Activated CD4-positive, alpha-beta T cell treated with anti-CD3 and anti-CD28 coated beads, Interleukin-2, Interleukin-4, amounts not matched to agents 100 ng/mL and 50 ng/mL, durations not matched to agents 16 hours and 8 hours (primary cell): Measurements from ENCODE around the gene ZNF93.
A peak's percentile ranks its signal among the peaks of the same experiment; 100 is the strongest.
"Not testable (repeated sequence)": the region's sequence is repeated elsewhere in the genome, so short reads cannot be mapped to it uniquely, and the experiment has no call there.

Source experiments
- DNase-seq: peaks from one replicate; pipeline ENCODE4 v3.0.0-alpha.2; 2020; ENCODE audit warnings: low spot score

The ZNF93 gene

DNA sequence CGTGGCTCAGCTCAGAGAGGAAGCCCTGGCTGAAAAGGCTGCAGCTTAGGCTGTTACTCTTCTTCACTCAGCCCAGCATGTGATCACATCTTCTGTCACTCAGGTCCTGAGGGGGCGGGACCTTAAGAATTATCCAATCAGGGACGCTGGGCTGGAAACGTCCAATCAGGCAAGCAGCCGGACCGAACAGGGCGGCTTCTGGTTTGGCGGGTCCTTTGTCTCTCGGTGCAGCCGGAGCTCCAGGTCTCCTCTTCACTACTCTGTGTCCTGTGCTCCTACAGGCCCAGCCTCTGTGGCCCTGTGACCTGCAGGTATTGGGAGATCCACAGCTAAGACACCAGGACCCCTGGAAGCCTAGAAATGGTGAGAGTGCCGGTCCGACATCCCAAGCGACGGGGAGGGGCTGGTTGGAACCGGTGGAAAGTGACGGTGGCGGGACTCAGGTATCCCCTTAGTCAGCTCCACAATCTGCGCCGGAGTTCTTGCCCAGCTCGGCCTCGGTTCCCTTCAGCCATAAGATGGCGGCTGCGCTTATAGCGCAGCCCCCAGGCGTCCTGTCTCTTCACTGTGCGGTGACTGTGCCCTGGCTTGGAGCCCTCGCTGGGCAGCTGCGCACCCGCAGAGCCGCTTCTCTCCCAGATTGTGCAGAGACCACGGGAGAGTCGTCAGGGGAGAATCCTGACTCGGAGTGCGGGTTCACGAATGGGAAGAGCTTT, at the start of gene ZNF93:
Gene ZNF93, plus strand, starts transcription at position 218 of the 716 bp plus-strand sequence. Its CDS starts 143 bp downstream, at position 361.
- peak; percentile 84 for DNase-seq

GRCh38 chr19:19851740-19852139, 49.0 kb upstream of the ZNF93 start:
- not testable (repeated sequence) for DNase-seq

DNA sequence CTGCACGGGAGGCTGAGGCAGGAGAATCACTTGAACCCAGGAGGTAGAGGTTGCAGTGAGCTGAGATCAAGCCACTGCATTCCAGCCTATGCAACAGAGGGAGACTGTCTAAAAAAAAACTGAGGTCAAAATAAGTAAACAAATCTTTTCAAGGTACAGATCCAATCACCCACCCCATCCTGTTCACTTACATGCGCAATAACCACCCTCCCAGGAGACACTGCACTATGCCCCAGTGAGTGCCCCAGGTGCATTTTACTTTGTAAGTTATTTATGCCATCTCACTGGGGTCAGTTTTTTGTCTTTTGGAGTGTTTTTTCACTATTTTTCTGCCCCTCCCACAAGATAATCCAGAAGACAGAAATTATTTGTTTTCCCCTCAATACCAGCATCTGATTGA, 42.0 kb upstream of the ZNF93 start:
- DNase-seq: no peak

DNA sequence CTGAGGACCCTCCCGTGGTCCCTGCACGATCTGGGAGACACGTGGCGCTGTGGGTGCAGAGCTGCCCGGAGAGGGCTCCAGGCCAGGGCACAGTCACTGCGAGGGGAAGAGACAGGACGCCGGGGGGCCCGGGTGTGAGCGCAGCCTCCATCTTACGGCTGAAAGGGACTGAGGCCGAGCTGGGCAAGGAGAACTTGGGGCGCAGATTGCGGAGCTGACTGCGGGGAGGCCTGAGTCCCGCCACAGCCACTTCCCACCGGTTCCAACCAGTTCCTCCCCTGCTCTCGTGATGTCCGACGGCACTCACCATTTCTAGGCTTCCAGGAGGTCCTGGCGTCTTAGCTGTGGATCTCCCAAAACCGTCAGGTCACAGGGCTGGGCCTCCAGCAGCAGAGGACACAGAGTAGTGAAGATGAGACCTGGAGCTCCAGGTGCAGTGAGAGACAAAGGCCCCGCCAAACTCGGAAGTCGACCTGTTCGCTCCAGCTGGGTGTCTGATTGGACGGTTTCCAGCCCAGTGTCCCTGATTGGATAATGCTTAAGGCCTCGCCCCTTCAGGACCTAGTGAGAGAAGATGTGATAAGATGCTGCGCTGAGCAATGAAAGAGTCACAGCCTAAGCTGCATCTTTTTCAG, 39.9 kb upstream of the ZNF93 start:
- DNase-seq: peak; percentile 11

GRCh38 chr19:19865750-19866610, 34.8 kb upstream of the ZNF93 start, which contains the start of gene ZNF253:
Gene ZNF253 (plus strand): TSS chr19:19865882. CDS start chr19:19865997, 115 bp downstream.
- DNase-seq: peak; percentile 94

- DNase-seq: peak; percentile 53
Measured at GRCh38 chr19:19866611-19867248, 34.0 kb upstream of the ZNF93 start.

DNA sequence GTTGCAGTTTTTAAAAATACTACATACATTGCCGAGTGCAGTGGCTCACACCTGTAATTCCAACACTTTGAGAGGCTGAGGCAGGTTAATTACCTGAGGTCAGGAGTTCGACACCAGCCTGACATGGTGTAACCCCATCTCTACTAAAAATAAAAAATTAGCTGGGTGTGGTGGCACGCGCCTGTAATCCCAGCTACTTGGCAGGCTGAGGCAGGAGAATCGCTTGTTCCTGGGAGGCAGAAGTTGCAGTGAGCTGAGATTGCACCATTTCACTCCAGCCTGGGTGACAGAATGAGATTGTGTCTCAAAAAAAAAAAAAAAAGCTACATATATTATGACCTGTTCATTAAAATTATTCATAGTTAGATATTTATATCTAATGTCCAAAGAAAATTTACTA, 30.7 kb upstream of the ZNF93 start:
- DNase-seq: not testable (repeated sequence)

DNA sequence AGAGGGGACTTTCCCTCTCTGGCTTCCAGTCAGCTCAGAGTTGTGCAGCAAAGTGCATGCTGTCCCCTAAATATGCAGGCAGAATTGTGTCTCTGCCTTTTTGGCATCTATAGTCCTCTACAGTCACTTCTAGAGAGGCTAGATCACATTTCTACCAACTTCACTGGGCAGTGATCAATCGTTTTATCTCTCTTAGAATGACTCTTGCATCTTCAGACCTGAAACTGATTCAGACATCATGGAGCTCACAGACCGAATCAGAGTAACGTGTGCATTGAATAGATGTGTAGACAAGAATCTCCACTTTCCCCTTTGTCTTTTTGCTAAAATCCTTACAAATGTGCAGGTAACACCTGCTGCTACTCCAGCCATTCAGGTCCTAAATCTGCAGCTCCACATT, 28.8 kb upstream of the ZNF93 start:
- peak; percentile 8 for DNase-seq

DNA sequence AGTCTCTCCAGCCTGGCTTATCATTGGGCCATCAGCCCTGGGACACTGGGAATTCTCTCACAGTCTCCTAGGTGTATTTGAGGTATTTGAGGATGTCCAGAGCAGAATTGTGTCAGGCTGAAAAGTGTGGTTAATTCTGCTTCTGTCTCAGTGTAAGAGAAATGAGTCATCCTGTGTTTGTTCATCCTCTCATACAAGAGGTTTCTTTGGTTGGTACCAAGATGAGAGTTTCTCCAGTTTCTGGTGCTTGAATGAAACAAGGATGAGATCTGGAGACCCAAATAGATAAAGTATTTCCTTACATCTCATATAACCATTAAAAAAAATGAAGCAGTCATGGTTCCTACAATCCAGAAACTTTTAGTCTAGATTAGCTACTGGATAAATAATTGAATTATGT, 27.4 kb upstream of the ZNF93 start:
- DNase-seq: peak; percentile 27

DNA sequence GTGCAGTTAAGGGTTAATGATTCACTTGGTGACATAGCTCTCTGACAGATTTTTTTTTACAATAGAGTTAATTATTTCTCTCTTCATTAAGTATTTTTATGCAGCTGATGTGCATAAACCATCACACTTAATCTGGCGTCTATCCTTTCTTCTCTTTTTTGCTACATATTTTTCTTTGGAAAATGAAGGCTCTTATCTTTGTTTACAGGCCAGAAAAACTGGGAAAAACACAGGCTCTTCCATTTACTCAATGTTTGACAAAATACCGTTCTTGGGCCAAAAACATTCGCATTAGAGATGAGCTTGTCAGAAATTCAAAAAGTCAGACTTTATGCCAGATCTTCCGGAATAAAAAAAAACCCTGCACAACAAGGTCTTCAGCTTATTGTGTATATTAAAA, 23.0 kb upstream of the ZNF93 start:
- no peak for DNase-seq

DNA sequence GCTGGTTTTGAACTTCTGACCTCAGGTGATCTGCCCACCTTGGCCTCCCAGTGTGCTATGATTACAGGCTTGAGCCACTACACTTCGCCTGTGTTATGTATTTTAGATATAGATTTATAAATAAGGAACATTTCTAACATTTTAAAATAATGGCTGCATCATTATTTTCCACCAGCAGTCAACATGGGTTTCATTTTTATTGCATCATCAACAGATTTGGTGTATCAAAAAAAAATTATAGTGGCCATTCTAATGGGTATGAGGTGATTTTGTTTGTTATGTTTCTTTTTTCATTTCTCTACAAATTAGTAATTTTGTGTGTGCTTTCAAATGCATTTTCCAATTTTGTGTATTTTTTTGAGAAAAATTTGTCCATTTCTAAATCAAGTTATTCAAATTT, 16.2 kb upstream of the ZNF93 start:
- DNase-seq: no peak

DNA sequence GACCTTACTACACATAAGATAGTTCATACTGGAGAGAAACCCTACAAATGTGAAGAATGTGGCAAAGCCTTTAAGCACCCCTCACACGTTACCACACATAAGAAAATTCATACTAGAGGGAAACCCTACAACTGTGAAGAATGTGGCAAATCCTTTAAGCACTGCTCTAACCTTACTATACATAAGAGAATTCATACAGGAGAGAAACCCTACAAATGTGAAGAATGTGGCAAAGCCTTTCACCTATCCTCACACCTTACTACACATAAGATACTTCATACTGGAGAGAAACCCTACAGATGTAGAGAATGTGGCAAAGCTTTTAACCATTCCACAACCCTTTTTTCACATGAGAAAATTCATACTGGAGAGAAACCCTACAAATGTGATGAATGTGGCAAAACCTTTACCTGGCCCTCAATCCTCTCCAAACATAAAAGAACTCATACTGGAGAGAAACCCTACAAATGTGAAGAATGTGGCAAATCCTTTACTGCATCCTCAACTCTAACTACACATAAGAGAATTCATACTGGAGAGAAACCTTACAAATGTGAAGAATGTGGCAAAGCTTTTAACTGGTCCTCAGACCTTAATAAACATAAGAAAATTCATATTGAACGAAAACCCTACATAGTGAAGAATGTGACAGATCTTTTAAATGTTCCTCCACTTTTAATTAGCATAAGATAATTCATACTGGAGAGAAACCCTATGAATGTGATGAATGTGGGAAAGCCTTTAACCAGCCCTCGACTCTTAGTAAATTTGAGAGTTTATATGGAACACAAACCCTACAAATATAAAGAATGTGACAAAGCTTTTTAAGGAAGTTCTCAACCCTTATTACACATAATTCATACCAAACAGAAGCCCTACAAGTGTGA, 8.4 kb upstream of the ZNF93 start:
- not testable (repeated sequence) for DNase-seq

DNA sequence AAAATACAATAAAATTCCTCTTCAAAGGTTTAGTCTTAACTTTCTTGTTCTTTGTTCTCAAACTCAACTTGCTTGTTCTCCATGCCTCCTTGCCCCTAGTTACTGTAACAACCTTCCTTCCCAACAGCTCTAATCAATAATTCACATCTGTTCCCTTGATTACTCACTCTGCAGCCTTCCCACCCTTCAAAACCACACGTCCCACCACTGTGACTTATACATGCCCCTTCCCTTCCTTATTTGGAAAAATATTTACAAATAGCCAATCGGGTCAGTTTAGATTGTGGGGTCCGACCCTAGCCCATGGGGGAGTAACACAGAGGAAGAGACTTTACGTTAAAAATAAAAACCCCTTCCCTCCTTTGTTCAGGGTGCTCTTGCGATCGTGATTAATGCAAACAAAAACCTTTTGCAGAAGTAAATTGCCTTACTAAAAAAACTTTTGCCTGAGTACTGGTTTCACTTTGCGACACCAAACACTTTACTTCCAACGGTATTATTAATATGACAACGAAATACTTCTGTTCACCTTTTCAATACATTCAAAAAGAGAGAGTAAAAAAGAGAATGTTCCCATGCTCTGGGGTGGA, 512 bp upstream of the ZNF93 start:
- no peak for DNase-seq

GRCh38 chr19:19907551-19907950, 6.8 kb downstream of the ZNF93 start:
- DNase-seq: not testable (repeated sequence)

GRCh38 chr19:19909654-19910053, 8.9 kb downstream of the ZNF93 start:
- DNase-seq: no peak

- no peak for DNase-seq
Measured at GRCh38 chr19:19911150-19911549, 10.4 kb downstream of the ZNF93 start.

- DNase-seq: no peak
Measured at GRCh38 chr19:19914596-19914995, 13.8 kb downstream of the ZNF93 start.

GRCh38 chr19:19930417-19930816, 29.7 kb downstream of the ZNF93 start:
- peak; percentile 3 for DNase-seq

- not testable (repeated sequence) for DNase-seq
Measured at GRCh38 chr19:19933432-19934314, 32.9 kb downstream of the ZNF93 start.

GRCh38 chr19:19937403-19937802, 36.7 kb downstream of the ZNF93 start:
- DNase-seq: no peak
